CD14-positive monocyte (primary cell): Measurements from ENCODE around the gene PSMG1. TPM values are rescaled to one million over a fixed set of nuclear protein-coding genes. Genes with fewer than 3 reads are reported as not detected.

Source experiments
- DNase-seq, 3 donors: peaks; one replicate each; pipeline ENCODE4 v3.0.0-alpha.2; 2011 to 2022
- H2AFZ ChIP-seq: 2 replicates; pipeline ENCODE4 v1.6.0; 2012; ENCODE audit warnings: mild to moderate bottlenecking, low read depth, low read length, inconsistent platforms; ENCODE audit not compliant: insufficient read depth, poor library complexity, severe bottlenecking
- H3K27ac ChIP-seq, 2 donors: 1 replicate in 1 of 2; 2 replicates in 1 of 2; pipeline ENCODE4 v1.5.1; 2012 to 2013; ENCODE audit warnings: low read length in 2 of 2, control low read depth in 1 of 2, inconsistent platforms in 1 of 2, low read depth in 1 of 2, mild to moderate bottlenecking in 1 of 2
- H3K27me3 ChIP-seq, 2 donors: one replicate each; pipeline versions ENCODE4 v1.6.0 to v1.6.1; 2011 to 2013; ENCODE audit warnings: low read length in 2 of 2; ENCODE audit not compliant: control insufficient read depth in 2 of 2, insufficient read depth in 2 of 2
- H3K36me3 ChIP-seq, 2 donors: replicated peaks in 1 of 2; 1 replicate in 1 of 2; 2 replicates in 1 of 2; pipeline versions ENCODE4 v1.5.1 to v1.6.1; 2012 to 2013; ENCODE audit warnings: low read length in 2 of 2, control low read depth in 1 of 2, inconsistent platforms in 1 of 2, mild to moderate bottlenecking in 1 of 2; ENCODE audit not compliant: insufficient read depth in 2 of 2, control insufficient read depth in 1 of 2
- H3K4me1 ChIP-seq, 2 donors: 1 replicate in 1 of 2; 2 replicates in 1 of 2; pipeline versions ENCODE4 v1.5.1 to v1.6.1; 2012 to 2013; ENCODE audit warnings: low read length in 2 of 2, control low read depth in 1 of 2, inconsistent platforms in 1 of 2, mild to moderate bottlenecking in 1 of 2, moderate library complexity in 1 of 2; ENCODE audit not compliant: insufficient read depth in 2 of 2, control insufficient read depth in 1 of 2
- H3K4me2 ChIP-seq: replicated peaks from 2 replicates; pipeline ENCODE3; 2012; ENCODE audit warnings: low read length, moderate library complexity, mild to moderate bottlenecking; ENCODE audit not compliant: poor library complexity, severe bottlenecking; ENCODE audit errors: extremely low read depth
- H3K4me3 ChIP-seq, 3 experiments: fragments of 200-600 bp in 1 of 3; sonication (generic) in 1 of 3; replicated peaks in 1 of 3; 1 replicate in 2 of 3; 2 replicates in 1 of 3; pipeline ENCODE4 v1.5.1; 2011 to 2013; ENCODE audit warnings: low read length in 3 of 3, mild to moderate bottlenecking in 3 of 3, control low read depth in 2 of 3, low read depth in 2 of 3, inconsistent platforms in 1 of 3, moderate library complexity in 1 of 3
- H3K79me2 ChIP-seq: 2 replicates; pipeline ENCODE4 v1.6.0; 2012; ENCODE audit warnings: mild to moderate bottlenecking, control low read depth, inconsistent platforms, low read length, moderate library complexity; ENCODE audit not compliant: insufficient read depth
- H3K9ac ChIP-seq: 2 replicates; pipeline ENCODE4 v1.6.0; 2017; ENCODE audit warnings: low read length, mild to moderate bottlenecking; ENCODE audit not compliant: insufficient read depth, poor library complexity, severe bottlenecking
- H3K9me3 ChIP-seq, 2 donors: replicated peaks in 1 of 2; 1 replicate in 1 of 2; 2 replicates in 1 of 2; pipeline versions ENCODE4 v1.5.1 to v1.6.1; 2012 to 2013; ENCODE audit warnings: low read length in 2 of 2, control low read depth in 1 of 2; ENCODE audit not compliant: control insufficient read depth in 1 of 2, insufficient read depth in 1 of 2
- H4K20me1 ChIP-seq: 2 replicates; pipeline ENCODE4 v1.6.0; 2012; ENCODE audit warnings: mild to moderate bottlenecking, low read length, control low read depth, moderate library complexity; ENCODE audit not compliant: insufficient read depth
- H3K27ac Mint-ChIP-seq, 7 donors: one replicate each; pipeline ENCODE4 v1.8.0; 2020; ENCODE audit warnings: mild to moderate bottlenecking in 7 of 7, mixed read lengths in 7 of 7, moderate library complexity in 6 of 7, inconsistent platforms in 2 of 7
- H3K27me3 Mint-ChIP-seq, 3 donors: one replicate each; pipeline ENCODE4 v1.8.0; 2021 to 2022; ENCODE audit warnings: low read depth in 3 of 3, mild to moderate bottlenecking in 3 of 3, mixed read lengths in 3 of 3, moderate library complexity in 3 of 3, inconsistent platforms in 1 of 3
- H3K36me3 Mint-ChIP-seq, 2 donors: one replicate each; pipeline ENCODE4 v1.8.0; 2020; ENCODE audit warnings: mixed read lengths in 2 of 2, inconsistent platforms in 1 of 2, mild to moderate bottlenecking in 1 of 2
- H3K4me1 Mint-ChIP-seq: one replicate; pipeline ENCODE4 v1.8.0; 2020; ENCODE audit warnings: mild to moderate bottlenecking, mixed read lengths
- H3K4me3 Mint-ChIP-seq, 2 donors: one replicate each; pipeline ENCODE4 v1.8.0; 2020; ENCODE audit warnings: mild to moderate bottlenecking in 2 of 2, mixed read lengths in 2 of 2, moderate library complexity in 1 of 2
- H3K9me3 Mint-ChIP-seq, 7 donors: one replicate each; pipeline ENCODE4 v1.8.0; 2020 to 2022; ENCODE audit warnings: mixed read lengths in 7 of 7, mild to moderate bottlenecking in 6 of 7, moderate library complexity in 6 of 7, inconsistent platforms in 2 of 7
- WGBS: methylation state at CpG from one replicate; pipeline ENCODE4 v1.1.5; 2013; ENCODE audit warnings: missing lambda C conversion rate; ENCODE audit not compliant: insufficient coverage; 5-methylcytosine and 5-hydroxymethylcytosine counted together
- intact Hi-C, 2 donors: fragments of 100-400 bp; cut with micrococcal nuclease; formaldehyde crosslinking; loops; one replicate each; pipeline versions ENCODE4 v1.15.0 to v1.15.1; 2023
- polyA plus RNA-seq, 3 donors: library from polyadenylated mRNA; depleted of rRNA in 1 of 3; unstranded in 2 of 3; stranded (reverse) in 1 of 3; fragments of 300-500 nt in 2 of 3; fragments of >200 nt in 1 of 3; fragmentation: Illumina TruSeq in 2 of 3; gene quantifications; 1 replicate in 2 of 3; 2 replicates in 1 of 3; pipeline ENCODE4 v1.2.3, GENCODE V29; 2012 to 2021
- TF ChIP-seq, protein P1 (sequence below): fragments of 200-600 bp; IDR thresholded peaks from one replicate; pipeline ENCODE4 v1.8.0; 2022; ENCODE audit warnings: antibody characterized with exemption, mild to moderate bottlenecking

PSMG1 gene
- polyA plus RNA-seq, 3 donors: 8.5 to 29.2 (median 26.2) TPM

DNA sequence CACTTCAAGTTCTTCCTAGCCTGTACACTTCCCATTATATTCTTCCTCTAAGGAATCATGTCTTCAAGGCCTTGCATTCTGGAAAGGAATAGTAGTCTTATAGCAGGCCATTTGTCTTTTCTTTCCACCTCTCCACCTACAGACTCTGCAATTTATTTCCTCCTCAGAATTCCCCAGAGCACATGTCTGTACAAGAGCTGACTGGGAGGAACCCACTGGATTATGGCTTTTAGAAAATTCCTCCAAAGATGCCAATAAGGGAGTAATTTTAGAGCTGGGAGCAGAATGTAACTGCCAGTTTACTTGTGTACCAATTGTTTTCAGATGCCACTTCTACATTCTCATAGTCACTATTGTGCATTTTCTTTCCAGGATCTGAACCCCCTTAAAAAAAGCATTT is 3.4 kb upstream of the PSMG1 start:
- H3K4me3 Mint-ChIP-seq: no peak overlapping the region
- H3K4me1 Mint-ChIP-seq: peaks cover 26% of the 10 kb centered on the region

GRCh38 chr21:39185157-39185556 is 1.9 kb upstream of the PSMG1 start:
- Mint-ChIP-seq H3K4me3 (no peak overlapping the region), H3K4me1 (peaks cover 31% of the 10 kb centered on the region), H3K36me3 (peaks cover 4% of the 10 kb centered on the region in 2 donors), H3K27me3 (peaks cover 0 to 1% (median 0%) of the 10 kb centered on the region in 3 donors), H3K9me3 (no peaks in the 10 kb centered on the region), H3K27ac (no peak overlapping the region)
- no peak for DNase-seq
- Histone ChIP-seq H3K9me3 (no peaks in the 10 kb centered on the region), H3K27ac (no peak overlapping the region), H4K20me1 (no peaks in the 10 kb centered on the region), H3K27me3 (no peaks in the 10 kb centered on the region), H3K4me1 (peaks cover 10 to 22% of the 10 kb centered on the region in 2 donors), H3K9ac (no peak overlapping the region), H3K4me3 (no peak overlapping the region), H3K36me3 (peaks cover 0 to under 1% of the 10 kb centered on the region in 2 donors), H3K4me2 (no peak overlapping the region), H2AFZ (no peak overlapping the region), H3K79me2 (peaks cover 27% of the 10 kb centered on the region)
- TF ChIP-seq, protein P1, sequence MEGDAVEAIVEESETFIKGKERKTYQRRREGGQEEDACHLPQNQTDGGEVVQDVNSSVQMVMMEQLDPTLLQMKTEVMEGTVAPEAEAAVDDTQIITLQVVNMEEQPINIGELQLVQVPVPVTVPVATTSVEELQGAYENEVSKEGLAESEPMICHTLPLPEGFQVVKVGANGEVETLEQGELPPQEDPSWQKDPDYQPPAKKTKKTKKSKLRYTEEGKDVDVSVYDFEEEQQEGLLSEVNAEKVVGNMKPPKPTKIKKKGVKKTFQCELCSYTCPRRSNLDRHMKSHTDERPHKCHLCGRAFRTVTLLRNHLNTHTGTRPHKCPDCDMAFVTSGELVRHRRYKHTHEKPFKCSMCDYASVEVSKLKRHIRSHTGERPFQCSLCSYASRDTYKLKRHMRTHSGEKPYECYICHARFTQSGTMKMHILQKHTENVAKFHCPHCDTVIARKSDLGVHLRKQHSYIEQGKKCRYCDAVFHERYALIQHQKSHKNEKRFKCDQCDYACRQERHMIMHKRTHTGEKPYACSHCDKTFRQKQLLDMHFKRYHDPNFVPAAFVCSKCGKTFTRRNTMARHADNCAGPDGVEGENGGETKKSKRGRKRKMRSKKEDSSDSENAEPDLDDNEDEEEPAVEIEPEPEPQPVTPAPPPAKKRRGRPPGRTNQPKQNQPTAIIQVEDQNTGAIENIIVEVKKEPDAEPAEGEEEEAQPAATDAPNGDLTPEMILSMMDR: no peak
- WGBS: 100% methylated on average over 1 of the region's 2 CpGs
- intact Hi-C loops: no loop called here

More for the DNA sequence above, 3.4 kb upstream of the PSMG1 start:
- Mint-ChIP-seq H3K36me3 (peaks cover 0 to under 1% of the 10 kb centered on the region in 2 donors), H3K27me3 (peaks cover 0 to 1% (median 0%) of the 10 kb centered on the region in 3 donors), H3K9me3 (no peaks in the 10 kb centered on the region), H3K27ac (no peak overlapping the region)
- DNase-seq: no peak
- Histone ChIP-seq H3K4me2 (no peak overlapping the region), H3K27ac (no peak overlapping the region), H3K4me1 (peaks cover 10 to 22% of the 10 kb centered on the region in 2 donors), H3K9me3 (no peaks in the 10 kb centered on the region), H2AFZ (no peak overlapping the region), H3K27me3 (no peaks in the 10 kb centered on the region), H3K36me3 (peaks cover 0 to 3% of the 10 kb centered on the region in 2 donors), H4K20me1 (no peaks in the 10 kb centered on the region), H3K4me3 (no peak overlapping the region), H3K9ac (no peak overlapping the region), H3K79me2 (peaks cover 14% of the 10 kb centered on the region)
- TF ChIP-seq, protein P1: no peak
- intact Hi-C loops: no loop called here
